Activated naive CD8-positive, alpha-beta T cell (primary cell): ENCODE data around the gene FAM171A2.

Experiments used
- H3K27ac Mint-ChIP-seq: one replicate; pipeline ENCODE4 v1.8.0; 2021; ENCODE audit warnings: mixed read lengths
- H3K27me3 Mint-ChIP-seq: one replicate; pipeline ENCODE4 v1.8.0; 2021; ENCODE audit warnings: mixed read lengths
- H3K36me3 Mint-ChIP-seq: one replicate; pipeline ENCODE4 v1.8.0; 2021; ENCODE audit warnings: mixed read lengths
- H3K4me1 Mint-ChIP-seq: one replicate; pipeline ENCODE4 v1.8.0; 2021; ENCODE audit warnings: low read depth, mixed read lengths
- H3K4me3 Mint-ChIP-seq: one replicate; pipeline ENCODE4 v1.8.0; 2021; ENCODE audit warnings: mild to moderate bottlenecking, mixed read lengths
- H3K9me3 Mint-ChIP-seq: one replicate; pipeline ENCODE4 v1.8.0; 2021; ENCODE audit warnings: low read depth, mixed read lengths

FAM171A2 gene

DNA sequence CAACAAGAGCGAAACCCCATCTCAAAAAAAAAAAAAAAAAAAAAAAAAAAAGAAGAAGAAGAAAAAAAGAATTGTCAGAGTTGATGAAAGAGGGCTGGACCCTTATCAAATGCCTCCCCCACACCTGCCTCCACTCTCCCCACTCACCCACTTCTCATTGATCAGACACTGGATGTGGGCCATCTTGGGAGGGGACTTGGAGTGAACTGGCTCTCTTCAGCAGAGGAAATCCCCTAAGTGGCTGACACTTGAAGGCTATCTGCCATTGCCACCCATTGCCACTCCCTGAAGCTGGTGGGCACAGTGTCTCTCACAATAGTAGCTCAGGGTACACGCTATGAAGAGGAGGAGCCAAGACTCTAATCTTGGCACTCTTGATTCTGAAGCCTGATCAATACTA is 24.2 kb upstream of the FAM171A2 start:
- H3K4me3 Mint-ChIP-seq, result no peak overlapping the region
- no peaks in the 10 kb centered on the region for H3K9me3 Mint-ChIP-seq
- H3K27me3 Mint-ChIP-seq, result peaks cover 7% of the 10 kb centered on the region
- peaks cover 18% of the 10 kb centered on the region for H3K4me1 Mint-ChIP-seq
- no peak overlapping the region for H3K27ac Mint-ChIP-seq
- no peaks in the 10 kb centered on the region for H3K36me3 Mint-ChIP-seq

DNA sequence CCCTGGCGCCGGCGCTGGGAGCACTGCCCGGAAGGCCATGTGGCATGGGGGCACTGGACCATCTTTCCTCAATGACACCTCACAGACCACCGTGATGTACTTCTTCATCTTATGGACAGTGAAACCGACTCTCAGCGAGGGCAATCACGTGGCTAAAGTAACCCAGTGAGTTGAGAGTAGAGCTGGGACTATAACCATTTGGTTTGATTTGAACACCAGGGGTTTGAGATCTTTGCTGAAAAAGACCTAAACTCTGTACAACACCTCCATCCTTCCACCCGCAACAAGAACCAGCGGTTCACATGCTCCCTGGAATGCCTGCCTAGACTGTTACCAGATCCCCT is 22.5 kb upstream of the FAM171A2 start:
- no peaks in the 10 kb centered on the region for H3K36me3 Mint-ChIP-seq
- peaks cover 7% of the 10 kb centered on the region for H3K27me3 Mint-ChIP-seq
- H3K4me3 Mint-ChIP-seq, result peak overlapping the region; percentile 73
- H3K9me3 Mint-ChIP-seq, result no peaks in the 10 kb centered on the region
- H3K4me1 Mint-ChIP-seq, result peaks cover 16% of the 10 kb centered on the region
- H3K27ac Mint-ChIP-seq, result no peak overlapping the region

DNA sequence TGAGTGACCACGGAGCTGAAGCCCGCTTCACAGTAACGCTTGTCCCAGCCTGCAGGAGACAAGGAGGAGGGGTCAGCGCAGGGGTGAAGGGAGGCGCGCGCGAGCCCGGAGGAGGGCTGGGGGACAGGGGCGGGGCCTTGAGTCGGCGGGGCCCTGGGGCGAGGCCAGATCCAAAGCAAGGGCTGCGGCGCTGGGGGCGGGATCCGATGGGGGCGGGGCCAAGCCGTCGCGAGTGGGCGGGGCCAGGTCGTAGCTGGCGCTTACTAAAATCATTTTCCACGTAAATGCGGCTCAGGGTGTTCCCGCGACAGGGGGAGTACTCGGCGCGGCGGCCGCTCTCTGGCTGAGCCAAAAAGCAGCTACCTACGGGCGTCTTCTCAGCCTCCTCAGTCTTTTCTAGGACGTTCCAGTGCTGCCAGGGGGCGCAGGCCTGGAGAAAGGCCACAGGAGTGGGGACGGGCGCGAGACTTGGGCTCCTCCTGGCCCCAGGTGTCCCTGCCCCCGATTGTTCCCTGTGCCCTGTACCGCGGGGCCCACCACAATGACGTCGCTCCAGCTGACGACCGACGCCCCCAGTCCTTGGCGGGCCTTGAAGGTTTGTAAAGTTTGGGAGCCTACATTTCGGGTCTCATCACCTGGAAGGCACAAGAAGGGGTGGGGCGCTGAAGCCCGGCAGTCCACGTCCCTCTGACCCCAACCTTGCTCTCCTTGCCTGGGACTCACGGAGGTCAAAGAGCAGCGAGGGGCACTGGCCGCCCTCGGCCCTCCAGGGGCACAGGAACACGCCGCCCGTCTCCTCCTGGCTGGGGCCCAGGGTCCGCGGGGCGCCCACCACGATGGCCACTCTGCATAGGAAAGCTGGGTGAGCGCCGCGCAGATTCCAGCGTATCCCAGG is 21.9 kb upstream of the FAM171A2 start:
- Mint-ChIP-seq H3K36me3 (no peaks in the 10 kb centered on the region), H3K4me1 (peaks cover 16% of the 10 kb centered on the region), H3K4me3 (peak overlapping the region; percentile 76), H3K9me3 (no peaks in the 10 kb centered on the region), H3K27ac (no peak overlapping the region), H3K27me3 (peaks cover 7% of the 10 kb centered on the region)

DNA sequence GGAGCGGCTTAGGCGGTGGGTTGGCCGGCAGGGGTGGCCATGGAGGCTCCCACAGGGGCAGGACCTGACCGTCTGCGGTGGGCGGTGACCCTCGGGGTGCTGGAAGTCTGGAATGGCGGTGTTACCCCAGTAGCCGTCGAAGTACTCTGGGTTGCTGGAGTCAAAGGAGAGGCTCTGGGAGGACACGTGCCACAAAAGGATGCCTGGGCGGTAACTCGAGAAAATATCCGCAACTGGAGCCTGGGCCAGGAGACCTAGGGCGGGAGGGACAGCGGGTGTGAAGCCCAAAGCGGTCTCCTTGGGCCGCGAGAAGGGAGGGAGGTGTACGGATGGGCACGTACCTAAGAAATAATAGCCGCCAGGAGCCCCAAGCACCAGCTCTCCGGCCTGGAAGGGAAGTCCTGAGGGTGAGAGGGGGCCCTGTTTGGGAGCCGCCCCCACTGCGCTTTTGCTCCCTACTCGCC is 21.2 kb upstream of the FAM171A2 start:
- Mint-ChIP-seq H3K9me3 (no peaks in the 10 kb centered on the region), H3K4me1 (peaks cover 16% of the 10 kb centered on the region), H3K36me3 (no peaks in the 10 kb centered on the region), H3K4me3 (peak overlapping the region; percentile 76), H3K27ac (peak overlapping the region; percentile 46), H3K27me3 (peaks cover 7% of the 10 kb centered on the region)

DNA sequence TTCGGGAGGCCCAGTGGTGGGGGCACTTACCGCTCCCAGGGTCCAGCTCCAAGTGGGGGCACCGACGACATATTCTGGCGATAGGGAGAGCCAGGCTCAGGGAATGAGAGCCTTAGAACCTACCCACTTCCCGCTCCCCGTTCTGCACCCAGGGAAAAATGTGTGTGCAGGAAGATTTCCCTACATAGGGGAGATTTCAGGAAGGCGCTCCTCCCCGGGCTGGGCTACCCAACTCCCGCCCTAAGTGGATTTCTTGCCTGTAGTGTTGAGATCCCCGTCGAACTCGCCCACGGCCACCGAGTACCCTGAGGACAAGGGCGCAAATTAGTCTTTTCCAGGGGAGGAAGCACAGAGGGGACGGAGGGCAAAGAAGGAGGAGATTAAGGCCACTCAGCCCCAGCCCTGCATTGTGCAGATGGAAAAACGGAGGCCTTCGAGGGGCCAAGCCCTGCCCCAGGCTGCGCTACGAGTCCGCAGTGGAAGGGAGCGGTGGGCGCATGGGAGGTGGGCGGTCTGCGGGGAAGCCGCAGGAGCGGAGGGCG is 20.7 kb upstream of the FAM171A2 start:
- no peaks in the 10 kb centered on the region for H3K9me3 Mint-ChIP-seq
- H3K27ac Mint-ChIP-seq, result no peak overlapping the region
- H3K4me1 Mint-ChIP-seq, result peaks cover 15% of the 10 kb centered on the region
- H3K4me3 Mint-ChIP-seq, result peak overlapping the region; percentile 76
- H3K27me3 Mint-ChIP-seq, result peaks cover 7% of the 10 kb centered on the region
- H3K36me3 Mint-ChIP-seq, result no peaks in the 10 kb centered on the region

DNA sequence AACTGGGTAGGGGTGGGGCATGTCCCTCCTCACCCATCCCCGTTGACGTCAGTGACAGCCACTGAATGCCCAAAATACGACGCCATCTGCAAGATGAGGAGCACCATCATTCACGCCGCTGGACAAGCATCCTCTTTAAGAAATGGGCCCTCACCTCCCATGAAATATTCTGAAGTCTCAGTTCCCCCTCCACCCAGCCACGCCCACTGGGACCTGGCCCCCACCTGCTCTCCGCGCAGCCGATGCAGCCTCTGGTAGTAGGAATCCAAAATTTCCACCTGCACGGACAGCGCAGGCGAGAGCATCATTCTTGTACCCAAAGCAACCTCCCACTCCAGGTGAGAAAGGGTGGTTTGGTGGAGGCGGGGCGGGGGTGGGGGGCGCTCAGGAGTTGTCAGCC is 20.2 kb upstream of the FAM171A2 start:
- Mint-ChIP-seq H3K27me3 (peaks cover 6% of the 10 kb centered on the region), H3K36me3 (no peaks in the 10 kb centered on the region), H3K27ac (no peak overlapping the region), H3K9me3 (no peaks in the 10 kb centered on the region), H3K4me1 (peaks cover 14% of the 10 kb centered on the region), H3K4me3 (no peak overlapping the region)

DNA sequence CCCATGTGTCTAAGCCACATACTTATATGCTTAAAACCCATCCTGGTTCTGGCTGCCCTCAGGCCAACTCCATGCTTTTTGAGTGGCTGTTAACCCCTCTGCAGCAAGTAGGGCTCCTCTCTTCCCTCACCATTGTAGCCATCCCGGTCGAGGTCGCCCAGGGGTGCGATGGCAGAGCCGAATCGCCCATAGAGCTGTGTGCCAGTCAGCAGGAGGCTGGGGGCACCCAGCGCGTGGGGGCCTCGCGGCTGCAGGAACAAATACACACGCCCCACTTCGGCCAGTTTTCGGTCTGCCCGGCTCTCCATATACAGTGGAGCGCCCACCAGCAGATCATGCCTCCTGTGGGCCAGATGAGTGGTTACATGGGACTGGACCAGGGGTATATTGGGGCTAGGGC is 19.7 kb upstream of the FAM171A2 start:
- Mint-ChIP-seq H3K9me3 (no peaks in the 10 kb centered on the region), H3K27me3 (peaks cover 6% of the 10 kb centered on the region), H3K4me3 (no peak overlapping the region)

DNA sequence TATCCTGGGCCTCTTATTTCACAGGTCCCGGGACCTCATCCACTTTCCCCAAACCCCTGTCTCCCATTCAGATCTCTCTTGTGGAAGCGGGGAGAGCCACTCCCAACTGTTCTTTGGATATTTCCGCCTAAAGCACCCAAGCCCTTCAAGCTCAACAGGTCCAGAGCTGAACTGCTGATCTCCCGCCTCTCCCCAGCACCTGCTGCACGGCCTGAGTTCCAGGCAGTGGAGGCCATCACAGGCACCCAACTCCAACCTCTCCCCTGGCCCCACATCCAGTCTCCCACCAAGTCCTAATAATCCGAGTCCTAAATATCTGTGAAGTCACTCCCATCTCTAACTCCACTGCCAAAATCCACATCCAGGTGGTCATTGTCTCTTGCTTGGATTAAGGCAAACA is 19.3 kb upstream of the FAM171A2 start:
- no peak overlapping the region for H3K4me3 Mint-ChIP-seq
- peaks cover 13% of the 10 kb centered on the region for H3K4me1 Mint-ChIP-seq
- H3K27me3 Mint-ChIP-seq, result peaks cover 4% of the 10 kb centered on the region
- no peaks in the 10 kb centered on the region for H3K36me3 Mint-ChIP-seq
- no peaks in the 10 kb centered on the region for H3K9me3 Mint-ChIP-seq
- no peak overlapping the region for H3K27ac Mint-ChIP-seq

More for the DNA sequence above, 19.7 kb upstream of the FAM171A2 start:
- no peaks in the 10 kb centered on the region for H3K36me3 Mint-ChIP-seq
- no peak overlapping the region for H3K27ac Mint-ChIP-seq
- peaks cover 14% of the 10 kb centered on the region for H3K4me1 Mint-ChIP-seq

DNA sequence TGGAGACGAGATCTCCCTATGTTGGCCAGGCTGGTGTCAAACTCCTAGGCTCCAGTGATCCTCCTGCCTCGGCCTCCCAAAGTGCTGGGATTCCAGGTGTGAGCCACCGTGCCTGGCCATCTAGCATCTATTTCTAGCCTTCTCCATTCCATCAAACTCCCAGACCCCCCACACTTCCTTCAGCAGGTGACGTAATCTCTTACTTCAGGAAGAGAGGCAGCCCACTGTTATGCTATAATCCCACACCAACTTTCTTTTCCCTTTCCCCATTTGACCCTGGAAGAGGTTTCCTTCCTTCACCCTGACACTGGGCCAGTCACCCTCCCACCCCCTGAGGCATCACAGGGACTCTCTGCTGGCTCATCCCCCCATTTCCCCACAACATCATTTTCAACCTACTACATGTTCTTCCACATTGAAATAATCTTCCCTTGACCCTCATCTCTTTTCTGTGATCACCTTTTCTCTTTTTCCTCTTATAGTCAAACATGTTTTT is 18.2 kb upstream of the FAM171A2 start:
- H3K36me3 Mint-ChIP-seq, result no peaks in the 10 kb centered on the region
- H3K4me3 Mint-ChIP-seq, result no peak overlapping the region
- no peaks in the 10 kb centered on the region for H3K9me3 Mint-ChIP-seq
- no peak overlapping the region for H3K27ac Mint-ChIP-seq
- peaks cover 11% of the 10 kb centered on the region for H3K4me1 Mint-ChIP-seq
- H3K27me3 Mint-ChIP-seq, result peaks cover 4% of the 10 kb centered on the region

DNA sequence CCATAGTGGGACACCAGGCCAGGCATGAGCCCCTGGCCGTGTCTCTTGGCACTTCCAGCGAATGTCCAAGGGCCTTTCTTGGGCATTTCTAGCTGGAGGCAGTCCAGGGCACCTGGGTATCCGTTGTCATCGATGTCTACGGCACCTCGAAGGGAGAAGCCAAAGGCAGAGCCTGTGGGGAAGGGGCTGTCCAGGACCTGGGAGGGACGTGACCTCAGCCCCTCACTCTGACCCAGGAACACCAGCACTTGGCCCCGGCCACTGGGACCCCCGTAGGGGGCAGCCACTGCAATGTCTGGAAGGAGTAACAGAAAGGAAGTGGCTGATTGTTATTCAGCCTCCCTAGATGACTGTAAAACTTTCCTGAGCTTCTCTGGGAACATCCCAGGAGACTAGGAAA is 17.1 kb upstream of the FAM171A2 start:
- peaks cover 2% of the 10 kb centered on the region for H3K27me3 Mint-ChIP-seq
- peaks cover 5% of the 10 kb centered on the region for H3K4me1 Mint-ChIP-seq
- no peaks in the 10 kb centered on the region for H3K9me3 Mint-ChIP-seq
- H3K36me3 Mint-ChIP-seq, result no peaks in the 10 kb centered on the region
- no peak overlapping the region for H3K4me3 Mint-ChIP-seq
- H3K27ac Mint-ChIP-seq, result no peak overlapping the region

DNA sequence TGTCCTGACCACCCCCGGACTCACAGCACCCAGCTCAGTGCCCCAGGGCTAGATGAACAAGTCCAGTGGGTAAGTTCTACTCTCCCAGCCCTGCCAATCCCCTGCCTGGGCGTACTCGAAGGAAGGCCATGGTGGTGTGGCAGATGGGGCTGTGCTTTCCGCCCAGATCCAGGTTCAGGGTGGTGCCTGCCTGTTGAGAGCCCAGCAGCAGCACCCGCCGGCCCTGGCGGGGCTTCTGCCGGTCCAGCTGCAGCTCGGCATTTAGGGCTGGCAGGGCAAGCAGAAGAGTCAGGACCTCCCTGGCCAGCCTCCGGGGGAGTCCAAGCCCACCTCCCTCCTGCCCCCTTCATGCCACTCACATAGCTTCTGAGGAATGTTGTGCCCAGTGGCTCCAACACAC is 16.2 kb upstream of the FAM171A2 start:
- Mint-ChIP-seq H3K36me3 (no peaks in the 10 kb centered on the region), H3K27me3 (peaks cover 2% of the 10 kb centered on the region), H3K9me3 (no peaks in the 10 kb centered on the region), H3K27ac (no peak overlapping the region), H3K4me1 (peaks cover 5% of the 10 kb centered on the region), H3K4me3 (no peak overlapping the region)

DNA sequence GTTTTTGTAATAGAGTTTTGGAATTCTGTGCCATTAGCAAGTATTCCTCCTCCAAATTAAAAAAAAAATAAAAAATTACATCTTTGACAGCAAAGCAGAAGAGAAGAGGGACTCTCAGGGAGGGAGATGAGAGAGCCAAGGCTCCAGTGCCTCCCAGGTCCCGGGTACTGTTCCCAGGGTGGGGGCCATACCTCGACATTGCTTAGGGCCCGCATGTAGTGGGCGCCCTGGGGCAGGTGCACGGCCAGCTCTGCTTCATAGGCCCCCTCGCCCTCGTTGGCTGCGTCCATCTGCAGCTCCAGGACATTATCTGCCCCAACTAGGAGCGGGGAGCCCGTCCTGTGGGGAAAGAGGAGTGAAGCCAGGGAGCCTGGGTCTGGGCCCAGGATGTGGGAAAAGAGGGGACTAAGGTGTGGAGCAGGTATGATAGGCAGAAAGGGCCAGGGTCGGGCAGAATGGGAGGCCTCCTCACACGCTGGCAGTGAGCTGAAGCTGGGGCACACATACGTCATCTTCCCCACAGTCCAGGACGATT is 14.6 kb upstream of the FAM171A2 start:
- Mint-ChIP-seq H3K36me3 (no peaks in the 10 kb centered on the region), H3K4me1 (no peaks in the 10 kb centered on the region), H3K27me3 (peaks cover 2% of the 10 kb centered on the region), H3K27ac (no peak overlapping the region), H3K4me3 (no peak overlapping the region), H3K9me3 (no peaks in the 10 kb centered on the region)

DNA sequence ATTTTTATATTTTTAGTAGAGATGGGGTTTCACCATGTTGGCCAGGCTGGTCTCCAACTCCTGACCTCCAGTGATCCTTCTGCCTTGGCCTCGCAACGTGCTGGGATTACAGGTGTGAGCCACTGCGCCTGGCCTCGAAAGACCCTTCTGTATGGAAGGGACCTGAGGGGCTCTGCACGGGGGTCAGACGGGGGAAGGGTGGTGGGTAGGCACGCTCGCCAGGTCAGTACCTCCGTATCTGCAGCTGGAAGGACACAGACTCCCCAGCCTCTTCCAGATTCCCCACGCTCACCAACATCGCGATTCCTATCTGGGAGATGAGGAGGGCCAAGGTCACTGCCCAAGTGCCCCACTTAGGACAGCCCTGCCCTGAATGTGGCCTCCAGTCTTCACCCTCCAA is 13.1 kb upstream of the FAM171A2 start:
- Mint-ChIP-seq H3K36me3 (no peaks in the 10 kb centered on the region), H3K4me1 (no peaks in the 10 kb centered on the region), H3K9me3 (no peaks in the 10 kb centered on the region), H3K27me3 (peaks cover 3% of the 10 kb centered on the region), H3K27ac (no peak overlapping the region), H3K4me3 (no peak overlapping the region)

DNA sequence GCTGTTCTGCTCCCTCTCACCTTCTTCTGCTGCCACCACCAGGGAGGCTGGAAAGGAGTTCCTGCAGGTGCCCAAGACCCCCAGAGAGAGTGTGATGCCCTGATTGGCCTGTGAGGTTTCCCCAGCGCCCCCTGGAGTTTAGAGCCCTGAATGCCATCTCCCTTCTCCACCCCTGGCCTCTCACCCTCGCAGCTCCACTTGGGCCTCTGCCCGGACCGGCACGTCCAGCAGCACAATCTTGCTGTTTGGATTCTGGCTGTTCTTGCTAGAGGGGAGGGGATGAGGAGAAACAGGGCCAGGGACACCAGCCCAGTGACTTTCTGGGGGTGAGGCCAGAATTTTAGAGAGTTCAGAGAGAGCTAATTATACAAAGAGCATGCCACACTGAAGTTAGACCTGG is 12.5 kb upstream of the FAM171A2 start:
- no peaks in the 10 kb centered on the region for H3K9me3 Mint-ChIP-seq
- no peak overlapping the region for H3K4me3 Mint-ChIP-seq
- H3K36me3 Mint-ChIP-seq, result no peaks in the 10 kb centered on the region
- H3K27ac Mint-ChIP-seq, result no peak overlapping the region
- no peaks in the 10 kb centered on the region for H3K4me1 Mint-ChIP-seq
- H3K27me3 Mint-ChIP-seq, result peaks cover 3% of the 10 kb centered on the region

DNA sequence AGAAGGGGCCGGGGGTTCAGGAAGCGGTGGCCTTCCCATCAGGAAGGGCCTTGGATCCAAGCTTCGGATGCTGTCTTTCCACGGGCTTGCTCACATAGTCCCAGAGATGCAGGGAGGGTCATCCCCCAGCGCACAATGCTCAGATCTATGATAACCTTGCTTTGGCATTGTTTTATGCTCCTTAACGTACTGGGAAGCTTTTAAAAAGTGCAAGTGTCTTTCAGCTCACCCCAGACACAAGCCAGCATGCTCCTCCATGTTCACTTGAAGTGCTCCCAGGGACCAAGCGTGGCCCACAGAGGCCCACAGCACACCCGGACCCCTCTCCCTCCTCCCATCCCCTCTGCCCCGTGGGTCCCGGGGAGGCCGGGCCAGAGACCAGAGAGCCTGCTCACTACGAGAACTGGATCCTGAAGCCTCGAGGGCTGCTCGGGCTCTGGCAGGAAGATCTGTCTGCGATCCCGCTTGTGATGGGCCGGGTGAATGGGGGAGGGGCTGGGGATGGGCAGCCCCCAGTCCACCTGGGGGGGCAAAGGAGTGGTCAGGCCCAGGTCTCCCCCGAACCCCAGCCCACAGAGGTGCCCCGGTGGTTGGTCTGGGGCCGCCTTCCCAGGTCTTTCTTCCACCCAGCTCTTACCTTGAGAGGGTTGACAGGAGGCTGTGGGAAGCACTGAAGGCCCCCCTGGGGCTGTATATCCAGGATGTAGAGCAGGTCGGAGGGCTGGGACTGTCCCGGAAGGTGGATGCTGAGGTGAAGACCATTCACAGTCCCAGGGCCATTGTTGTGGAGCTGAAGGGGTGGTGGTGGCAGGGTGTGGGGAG is 11.8 kb upstream of the FAM171A2 start:
- peaks cover 1% of the 10 kb centered on the region for H3K4me1 Mint-ChIP-seq
- H3K27ac Mint-ChIP-seq, result no peak overlapping the region
- H3K27me3 Mint-ChIP-seq, result peaks cover 3% of the 10 kb centered on the region
- H3K4me3 Mint-ChIP-seq, result no peak overlapping the region
- H3K36me3 Mint-ChIP-seq, result no peaks in the 10 kb centered on the region
- H3K9me3 Mint-ChIP-seq, result no peaks in the 10 kb centered on the region
